AG04449 (cell line): ENCODE measurements around the gene JAKMIP3.

Experiments used
- CTCF ChIA-PET: fragments of 350-600 bp; formaldehyde crosslinking; extraction: SDS; loops from one replicate; lab custom pipeline; 2021; ENCODE audit warnings: antibody characterized with exemption; lab: Yijun Ruan, JAX
- POLR2A ChIA-PET: fragments of 400-600, 350-600 bp; formaldehyde crosslinking; extraction: SDS; loops from one replicate; lab custom pipeline; 2020; ENCODE audit warnings: antibody characterized with exemption, inconsistent platforms; lab: Yijun Ruan, JAX
- DNase-seq: peaks from one replicate; pipeline ENCODE4 v3.0.0-alpha.2; 2010; ENCODE audit warnings: low read depth, low spot score
- H3K4me3 ChIP-seq: 2 replicates; pipeline ENCODE4 v1.5.1; 2011; ENCODE audit warnings: low read depth, mild to moderate bottlenecking, control low read depth, low read length
- CTCF ChIP-seq: IDR thresholded peaks from one replicate; pipeline ENCODE4 v1.5.1; 2011; ENCODE audit warnings: mild to moderate bottlenecking, moderate library complexity, low read length, control low read depth, inconsistent platforms; ENCODE audit not compliant: insufficient read depth; ENCODE audit errors: missing control alignments

JAKMIP3 gene

GRCh38 chr10:132055616-132056015, 10.1 kb upstream of the JAKMIP3 start:
- DNase-seq, result no peak
- no peak overlapping the region for H3K4me3 ChIP-seq
- ChIA-PET CTCF (interaction anchor here (0.8 kb wide), 1 partner anchor 10 kb away, joined by 3 read pairs; the partner anchor contains the start of gene JAKMIP3), POLR2A (no interaction called here)
- TF ChIP-seq CTCF, result no peak

- CTCF ChIA-PET, result no interaction called here
- DNase-seq, result no peak
- no peak overlapping the region for H3K4me3 ChIP-seq
- POLR2A ChIA-PET, result no interaction called here
- TF ChIP-seq CTCF, result no peak
Measured at GRCh38 chr10:132056663-132057062, 9.1 kb upstream of the JAKMIP3 start.

- TF ChIP-seq CTCF, result no peak
- CTCF ChIA-PET, result no interaction called here
- POLR2A ChIA-PET, result no interaction called here
- no peak overlapping the region for H3K4me3 ChIP-seq
- DNase-seq, result no peak
Measured at GRCh38 chr10:132057191-132057681, 8.5 kb upstream of the JAKMIP3 start.

GRCh38 chr10:132058111-132058745, 7.5 kb upstream of the JAKMIP3 start:
- ChIA-PET CTCF (no interaction called here), POLR2A (no interaction called here)
- DNase-seq, result no peak
- H3K4me3 ChIP-seq, result no peak overlapping the region
- TF ChIP-seq CTCF, result no peak

GRCh38 chr10:132058793-132059759, 6.7 kb upstream of the JAKMIP3 start:
- H3K4me3 ChIP-seq, result no peak overlapping the region
- DNase-seq, result no peak
- CTCF ChIA-PET, result no interaction called here
- TF ChIP-seq CTCF, result no peak
- POLR2A ChIA-PET, result no interaction called here
